Activated effector memory CD4-positive, alpha-beta T cell treated with Interleukin-2 at 50 U/mL for 16 hours (primary cell): ENCODE data around the gene IHH.

ENCODE experiments used
- DNase-seq: peaks from one replicate; pipeline ENCODE4 v3.0.0-alpha.2; 2020

Gene IHH

GRCh38 chr2:219060821-219061791 is at the start of gene IHH:
TSS of gene IHH (minus strand) at chr2:219060921. CDS start at chr2:219060467, 454 bp downstream.
- no peak for DNase-seq

- no peak for DNase-seq
These were observed 48.8 kb upstream of the IHH start for GRCh38 chr2:219109471-219109870.

DNA sequence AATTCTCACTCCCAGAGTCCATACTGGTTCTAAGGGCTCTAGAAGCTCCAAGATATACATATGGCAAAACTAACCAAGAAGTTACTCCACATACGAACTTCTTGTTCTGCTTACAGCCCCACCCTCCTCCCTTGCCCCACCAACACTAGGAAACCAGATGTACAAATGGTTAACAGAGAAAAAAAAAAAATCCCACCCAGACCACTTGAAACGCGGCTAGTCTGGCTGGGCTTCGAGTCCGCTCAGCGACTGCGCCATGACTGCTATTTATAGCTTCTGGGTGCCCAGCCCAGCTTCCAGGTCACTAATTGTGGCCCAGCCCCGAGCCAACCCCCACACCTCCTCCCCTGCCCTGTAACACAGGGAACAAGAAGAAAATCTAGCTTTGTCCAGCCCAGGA is 47.0 kb upstream of the IHH start:
- DNase-seq: no peak

DNA sequence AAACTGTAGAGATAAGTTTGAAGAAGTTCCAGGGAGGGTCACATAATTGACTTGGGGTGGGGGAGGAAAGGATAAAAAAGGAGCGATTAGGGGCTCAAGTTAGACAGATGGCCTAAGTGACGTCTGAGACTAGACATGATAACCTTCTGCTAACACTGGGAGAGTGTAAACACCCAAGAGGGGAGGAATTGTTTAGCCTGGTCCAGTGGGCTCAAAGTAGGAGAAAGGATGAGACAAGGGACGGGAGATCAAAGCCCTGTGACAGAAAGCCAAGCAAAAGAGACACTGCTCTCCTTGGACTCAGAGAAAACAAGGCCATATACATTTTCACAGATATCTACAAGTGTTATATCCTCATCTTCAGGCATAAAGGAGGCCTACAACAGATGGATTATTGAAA is 45.5 kb upstream of the IHH start:
- no peak for DNase-seq

DNA sequence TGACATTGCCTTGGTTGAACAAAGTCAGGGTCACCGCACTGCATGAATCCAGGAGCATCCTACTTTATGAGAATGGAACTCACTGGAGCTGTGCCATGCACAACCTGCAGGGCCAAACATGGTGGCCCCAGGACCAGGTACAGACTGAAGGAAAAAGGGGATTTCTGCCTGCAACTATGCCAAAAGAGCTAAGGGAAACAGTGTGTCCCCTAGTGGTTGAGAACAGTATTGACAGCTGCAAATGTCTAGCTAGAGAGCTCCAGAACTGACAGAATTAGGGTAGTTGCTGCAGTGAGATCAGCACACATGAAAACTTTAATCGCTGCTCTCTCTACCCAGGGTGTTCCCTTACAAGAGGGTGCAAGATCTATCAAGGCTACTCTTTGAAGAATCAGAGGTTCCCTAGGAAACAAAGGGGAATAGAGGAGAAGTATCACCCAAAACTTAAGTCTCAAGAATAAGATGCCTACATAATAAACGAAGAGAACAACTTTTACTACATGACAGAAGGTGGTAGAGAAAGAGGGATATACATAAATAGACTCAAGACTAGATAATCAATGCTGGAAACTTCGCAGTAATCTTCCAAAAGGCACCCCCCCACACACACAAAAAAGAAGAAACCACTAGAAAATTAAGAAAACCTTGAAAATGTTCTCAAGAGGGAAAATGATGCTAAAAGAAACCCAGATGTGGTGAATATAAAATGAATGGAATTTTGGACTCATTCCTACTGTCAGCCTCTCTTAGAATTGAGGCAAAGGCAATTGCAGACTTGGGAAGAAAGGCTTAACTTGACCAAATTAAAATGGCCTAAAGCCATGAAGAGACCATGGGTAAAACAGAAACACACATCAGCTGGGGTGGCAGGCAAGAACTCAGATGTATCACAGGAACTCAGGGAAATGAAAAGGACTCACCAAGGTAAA is 43.6 kb upstream of the IHH start:
- no peak for DNase-seq

- DNase-seq: no peak
These were observed 38.6 kb upstream of the IHH start for GRCh38 chr2:219099329-219099728.

DNA sequence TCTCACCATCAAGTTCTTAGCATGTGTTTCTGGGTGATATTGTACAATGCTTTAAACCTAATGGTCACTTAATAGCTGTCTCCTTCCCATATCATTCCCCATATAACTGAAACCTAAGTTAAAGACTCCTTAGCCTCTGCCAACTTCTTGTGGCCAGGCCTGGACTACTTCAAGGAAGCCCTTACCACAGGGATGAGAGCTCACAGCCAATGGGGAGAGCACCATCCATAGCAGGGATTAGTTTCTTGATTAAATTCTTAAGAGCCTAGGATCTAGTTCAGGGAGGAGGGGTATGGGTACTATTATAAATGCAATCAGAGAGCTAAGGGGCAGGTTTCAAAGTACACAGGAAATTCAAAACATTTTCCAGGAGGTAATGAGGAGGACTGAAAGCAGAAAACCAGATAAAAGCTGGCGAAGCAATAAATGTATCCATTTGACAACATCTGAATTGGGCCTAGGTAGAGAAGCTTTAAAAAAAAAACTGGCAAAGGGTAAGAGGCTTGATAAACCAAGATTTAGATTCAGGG is 34.8 kb upstream of the IHH start:
- no peak for DNase-seq

DNA sequence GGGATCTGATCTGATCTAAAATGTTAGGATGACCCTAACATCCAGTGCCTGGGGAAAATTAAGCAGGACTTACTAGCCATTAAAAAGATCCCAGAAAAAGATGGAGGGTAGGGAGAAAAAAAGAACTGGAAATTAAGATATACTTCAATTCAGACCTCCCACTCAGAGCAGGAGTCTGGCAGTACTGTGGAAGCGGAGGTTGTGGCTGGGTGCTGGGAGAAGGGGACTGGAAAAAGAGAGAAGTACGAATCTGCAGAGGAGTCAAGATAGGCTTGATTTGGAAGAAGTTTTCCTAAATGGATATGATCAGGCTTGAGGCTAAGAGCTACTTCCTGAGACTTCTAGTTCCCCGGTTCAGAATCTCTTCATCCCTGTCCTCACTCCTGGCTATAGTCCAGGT is 33.5 kb upstream of the IHH start:
- DNase-seq: no peak

- DNase-seq: no peak
These were observed 29.9 kb upstream of the IHH start for GRCh38 chr2:219090436-219091299.

- no peak for DNase-seq
These were observed 28.6 kb upstream of the IHH start for GRCh38 chr2:219089330-219089729.

- no peak for DNase-seq
These were observed 27.1 kb upstream of the IHH start for GRCh38 chr2:219087848-219088247.

- no peak for DNase-seq
These were observed 26.6 kb upstream of the IHH start for GRCh38 chr2:219087361-219087760.

DNA sequence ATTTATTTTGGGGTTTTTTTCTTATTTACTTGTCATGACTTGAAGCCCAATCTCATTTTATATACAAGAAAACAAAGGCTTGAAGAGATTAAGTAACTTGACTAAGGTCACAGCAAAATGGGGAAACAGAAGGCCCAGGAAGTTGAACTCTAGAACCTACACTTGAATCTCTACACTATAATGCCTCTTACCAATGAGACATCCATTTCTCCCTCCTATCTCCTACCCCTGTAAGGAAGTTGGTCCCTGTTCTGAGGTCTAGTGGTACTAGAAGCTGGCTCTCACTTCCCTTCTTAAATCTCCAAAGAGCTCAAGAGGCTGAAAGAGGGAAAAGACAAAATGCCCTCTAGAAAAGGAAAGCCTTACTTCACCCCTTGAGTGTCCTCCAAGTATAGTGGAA is 25.5 kb upstream of the IHH start:
- no peak for DNase-seq

DNA sequence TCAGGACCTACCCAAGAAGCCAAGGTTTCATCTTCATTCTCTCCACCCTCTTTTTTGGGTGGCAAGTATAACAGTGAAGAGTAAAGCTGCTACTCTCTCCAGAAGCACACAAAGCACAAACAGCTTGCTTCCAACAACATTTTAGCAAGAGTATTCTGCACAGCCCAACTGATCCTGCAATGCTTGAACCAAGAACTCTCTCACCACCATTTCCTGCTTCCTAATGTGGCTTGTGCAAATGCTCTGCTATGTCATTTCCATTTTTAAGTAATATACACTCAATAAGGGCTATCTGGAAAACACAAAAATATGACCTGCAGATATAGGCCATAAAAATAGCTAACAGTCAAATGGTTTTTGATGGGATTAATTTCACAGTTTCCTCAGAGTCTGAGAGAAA is 24.1 kb upstream of the IHH start:
- DNase-seq: no peak

DNA sequence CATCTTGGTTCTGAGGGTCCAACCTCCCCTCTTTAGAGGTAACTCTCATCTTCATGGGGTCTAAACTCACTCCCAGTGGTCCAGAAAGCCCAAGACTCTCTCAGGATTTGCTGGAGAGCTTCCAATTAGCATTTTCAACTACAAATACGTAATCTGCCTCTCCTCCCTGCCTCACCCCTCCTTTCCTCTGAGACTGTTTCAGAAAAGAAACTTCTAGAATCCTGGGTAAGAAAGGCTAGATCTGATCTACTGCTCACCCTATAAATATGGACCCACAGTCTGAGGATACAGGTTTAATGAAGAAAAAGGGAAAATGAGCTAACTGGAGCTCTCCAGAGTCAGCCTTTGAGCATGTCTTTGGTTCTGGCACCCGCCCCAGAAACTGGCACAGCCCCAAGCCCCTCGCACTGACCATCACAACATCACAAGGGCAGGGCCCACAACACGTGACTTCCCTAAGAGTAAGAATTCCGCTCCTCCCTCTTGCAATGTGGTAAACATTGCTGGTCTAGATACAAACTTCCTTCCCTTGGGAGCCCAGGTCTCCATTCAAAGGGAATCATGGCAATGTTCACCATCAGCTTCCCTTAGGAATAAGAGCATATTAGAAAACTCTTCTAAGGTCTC is 21.7 kb upstream of the IHH start:
- DNase-seq: no peak

- DNase-seq: no peak
These were observed 21.1 kb upstream of the IHH start for GRCh38 chr2:219081701-219082331.

GRCh38 chr2:219081096-219081495 is 20.4 kb upstream of the IHH start:
- DNase-seq: no peak

DNA sequence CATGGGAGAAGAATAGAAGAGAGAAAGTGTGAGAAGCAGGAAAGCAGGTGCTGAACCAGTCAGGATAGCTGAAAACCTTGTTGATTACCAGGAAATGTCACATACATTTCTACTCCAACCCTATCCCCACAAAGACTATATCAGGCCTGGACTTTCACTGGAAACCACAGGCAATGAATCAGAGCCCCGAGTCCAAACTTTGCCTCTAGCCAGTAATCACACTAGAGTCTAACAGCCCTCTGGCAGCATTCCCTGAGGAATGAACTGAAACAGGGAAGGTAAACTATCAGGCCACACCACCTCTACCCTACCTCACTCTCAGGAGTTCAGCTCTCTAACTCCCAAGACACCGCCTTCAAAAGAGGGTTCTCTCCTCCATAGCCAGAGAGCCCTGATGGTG is 18.7 kb upstream of the IHH start:
- no peak for DNase-seq

GRCh38 chr2:219078951-219079350 is 18.2 kb upstream of the IHH start:
- no peak for DNase-seq

DNA sequence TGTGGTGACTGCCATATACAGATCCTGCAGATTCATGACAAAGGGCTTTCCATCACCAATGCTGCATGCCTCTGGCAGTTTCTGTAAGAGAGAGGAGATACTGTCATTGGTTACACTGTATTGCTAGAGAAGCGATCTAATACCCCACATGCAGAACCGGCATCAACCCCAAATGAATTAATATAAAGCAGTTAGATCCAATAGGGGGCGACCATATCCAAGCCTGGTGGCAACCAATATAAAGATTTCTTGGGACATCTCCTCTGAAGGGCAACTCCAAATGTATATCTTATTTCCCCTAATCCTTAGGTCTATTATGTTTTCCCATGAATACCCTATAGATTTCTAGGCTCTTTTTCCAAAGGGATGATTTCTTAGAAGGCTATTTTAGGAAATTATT is 17.4 kb upstream of the IHH start:
- DNase-seq: no peak

DNA sequence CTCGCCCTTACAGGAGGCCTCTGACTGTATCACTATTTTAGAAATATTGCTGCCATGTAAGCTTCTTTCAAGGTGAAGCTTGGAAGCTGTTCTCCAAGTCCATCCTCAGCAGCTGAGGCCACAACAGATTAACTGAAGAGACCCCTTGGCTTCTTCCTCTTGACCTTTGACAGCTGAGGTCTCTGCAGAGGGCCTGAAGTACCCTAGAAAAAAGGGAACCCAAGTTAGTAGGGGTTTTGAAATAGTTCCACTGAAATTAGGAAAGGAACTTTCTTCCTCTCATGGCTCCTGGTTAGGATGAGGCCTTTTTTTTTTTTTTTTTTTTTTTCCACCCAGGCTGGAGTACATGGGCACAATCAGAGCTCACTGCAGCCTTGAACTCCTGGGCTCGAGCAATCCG is 15.5 kb upstream of the IHH start:
- no peak for DNase-seq
